ENCODE data around the gene EML1.

EML1 gene

GRCh38 chr14:99840265-99840664 lies 47.1 kb downstream of the EML1 start:
- DNase-seq (ENCODE audit: low read depth) = no peak
- TF ChIP-seq CTCF (IDR thresholded peaks at IDR 0.05; ENCODE audit: insufficient read depth, low read depth, low read length, missing control alignments) = no peak
- no peak overlapping the region for H3K4me3 ChIP-seq (ENCODE audit: low read length)

DNA sequence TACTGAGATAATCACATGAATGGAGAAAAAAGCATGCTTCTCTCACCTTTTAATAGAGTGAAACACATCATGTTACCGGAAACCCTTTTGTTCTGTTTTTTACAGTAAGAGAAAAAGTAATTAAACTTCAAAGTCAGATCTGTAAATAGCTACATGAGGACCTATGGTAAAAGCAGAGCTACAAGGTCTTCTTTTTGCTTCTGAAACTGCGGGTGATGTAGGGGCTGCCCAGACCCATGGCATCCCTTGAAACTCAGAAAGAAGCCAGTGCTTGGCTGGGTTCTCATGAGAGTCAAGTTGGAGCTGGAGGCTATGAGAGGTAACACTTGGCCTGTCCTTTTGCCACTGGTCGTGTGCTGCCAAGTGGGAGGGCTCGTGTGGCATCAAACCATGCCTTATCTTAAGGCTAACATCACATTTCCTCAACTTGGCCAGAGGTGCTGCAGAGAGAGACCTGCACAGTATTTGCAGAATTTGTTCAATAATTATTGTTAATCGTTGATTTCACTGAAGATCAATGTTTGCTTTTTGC lies 47.6 kb downstream of the EML1 start:
- no peak overlapping the region for H3K4me3 ChIP-seq (ENCODE audit: low read length)
- no peak for DNase-seq (ENCODE audit: low read depth)
- TF ChIP-seq CTCF (IDR thresholded peaks at IDR 0.05; ENCODE audit: insufficient read depth, low read depth, low read length, missing control alignments) = no peak

- no peak for DNase-seq (ENCODE audit: low read depth)
- H3K4me3 ChIP-seq (ENCODE audit: low read length) = no peak overlapping the region
- no peak for TF ChIP-seq CTCF (IDR thresholded peaks at IDR 0.05; ENCODE audit: insufficient read depth, low read depth, low read length, missing control alignments)
These were observed 48.3 kb downstream of the EML1 start for GRCh38 chr14:99841436-99842071.

GRCh38 chr14:99842141-99842540 lies 48.9 kb downstream of the EML1 start:
- no peak for TF ChIP-seq CTCF (IDR thresholded peaks at IDR 0.05; ENCODE audit: insufficient read depth, low read depth, low read length, missing control alignments)
- no peak overlapping the region for H3K4me3 ChIP-seq (ENCODE audit: low read length)
- DNase-seq (ENCODE audit: low read depth) = no peak

- no peak for DNase-seq (ENCODE audit: low read depth)
- no peak for TF ChIP-seq CTCF (IDR thresholded peaks at IDR 0.05; ENCODE audit: insufficient read depth, low read depth, low read length, missing control alignments)
- no peak overlapping the region for H3K4me3 ChIP-seq (ENCODE audit: low read length)
These were observed 53.6 kb downstream of the EML1 start for GRCh38 chr14:99846808-99847207.

DNA sequence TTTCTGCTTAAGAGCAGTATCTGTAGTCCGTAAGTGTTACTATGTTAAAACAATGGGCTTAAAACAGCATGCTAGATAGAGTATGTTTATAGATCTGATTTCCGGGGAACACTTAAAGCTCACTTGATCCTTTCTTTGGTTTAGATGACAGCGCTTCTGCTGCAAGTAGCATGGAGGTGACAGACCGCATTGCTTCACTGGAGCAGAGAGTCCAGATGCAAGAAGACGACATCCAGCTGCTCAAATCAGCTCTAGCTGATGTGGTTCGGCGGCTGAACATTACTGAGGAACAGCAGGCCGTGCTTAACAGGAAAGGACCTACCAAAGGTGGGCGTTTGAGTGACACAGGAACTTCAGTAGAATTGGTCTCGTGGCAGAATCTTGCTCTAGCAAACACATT lies 57.5 kb downstream of the EML1 start:
- no peak overlapping the region for H3K4me3 ChIP-seq (ENCODE audit: low read length)
- no peak for DNase-seq (ENCODE audit: low read depth)
- no peak for TF ChIP-seq CTCF (IDR thresholded peaks at IDR 0.05; ENCODE audit: insufficient read depth, low read depth, low read length, missing control alignments)

GRCh38 chr14:99852578-99852977 lies 59.4 kb downstream of the EML1 start:
- H3K4me3 ChIP-seq (ENCODE audit: low read length) = no peak overlapping the region
- no peak for DNase-seq (ENCODE audit: low read depth)
- no peak for TF ChIP-seq CTCF (IDR thresholded peaks at IDR 0.05; ENCODE audit: insufficient read depth, low read depth, low read length, missing control alignments)
